ENCODE measurements around the gene IDS.
"Not testable (repeated sequence)": the region's sequence is repeated elsewhere in the genome, so short reads cannot be mapped to it uniquely, and the experiment has no call there.

The IDS gene

GRCh38 chrX:149497054-149497453, 8.1 kb downstream of the IDS start:
- DNase-seq = no peak

DNA sequence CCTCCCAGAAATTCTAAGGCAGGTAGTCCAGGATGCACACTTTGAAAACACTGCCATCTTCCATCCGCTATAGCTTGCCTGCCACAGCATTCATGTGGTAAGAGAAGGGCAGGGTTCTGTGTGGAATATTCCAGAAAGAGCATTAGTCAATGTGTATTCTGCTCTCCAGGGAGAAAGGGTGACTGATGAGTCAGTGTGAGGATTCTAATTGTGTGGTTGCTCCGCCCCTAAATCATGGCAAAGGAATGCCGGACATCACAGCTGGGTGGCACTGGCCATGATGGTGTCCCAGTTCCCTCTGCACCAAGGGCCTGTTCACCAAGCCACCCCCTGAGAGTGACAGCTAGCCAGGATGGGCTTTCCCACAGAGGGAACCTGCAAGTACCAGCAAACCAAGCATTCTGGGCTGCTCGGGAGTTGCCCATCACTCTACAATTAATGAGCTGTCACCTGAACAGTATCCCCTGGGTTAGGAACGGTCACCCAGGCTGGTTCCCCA, 9.5 kb downstream of the IDS start:
- no peak for DNase-seq

- no peak for DNase-seq
Measured at GRCh38 chrX:149494844-149495565, 10.1 kb downstream of the IDS start.

DNA sequence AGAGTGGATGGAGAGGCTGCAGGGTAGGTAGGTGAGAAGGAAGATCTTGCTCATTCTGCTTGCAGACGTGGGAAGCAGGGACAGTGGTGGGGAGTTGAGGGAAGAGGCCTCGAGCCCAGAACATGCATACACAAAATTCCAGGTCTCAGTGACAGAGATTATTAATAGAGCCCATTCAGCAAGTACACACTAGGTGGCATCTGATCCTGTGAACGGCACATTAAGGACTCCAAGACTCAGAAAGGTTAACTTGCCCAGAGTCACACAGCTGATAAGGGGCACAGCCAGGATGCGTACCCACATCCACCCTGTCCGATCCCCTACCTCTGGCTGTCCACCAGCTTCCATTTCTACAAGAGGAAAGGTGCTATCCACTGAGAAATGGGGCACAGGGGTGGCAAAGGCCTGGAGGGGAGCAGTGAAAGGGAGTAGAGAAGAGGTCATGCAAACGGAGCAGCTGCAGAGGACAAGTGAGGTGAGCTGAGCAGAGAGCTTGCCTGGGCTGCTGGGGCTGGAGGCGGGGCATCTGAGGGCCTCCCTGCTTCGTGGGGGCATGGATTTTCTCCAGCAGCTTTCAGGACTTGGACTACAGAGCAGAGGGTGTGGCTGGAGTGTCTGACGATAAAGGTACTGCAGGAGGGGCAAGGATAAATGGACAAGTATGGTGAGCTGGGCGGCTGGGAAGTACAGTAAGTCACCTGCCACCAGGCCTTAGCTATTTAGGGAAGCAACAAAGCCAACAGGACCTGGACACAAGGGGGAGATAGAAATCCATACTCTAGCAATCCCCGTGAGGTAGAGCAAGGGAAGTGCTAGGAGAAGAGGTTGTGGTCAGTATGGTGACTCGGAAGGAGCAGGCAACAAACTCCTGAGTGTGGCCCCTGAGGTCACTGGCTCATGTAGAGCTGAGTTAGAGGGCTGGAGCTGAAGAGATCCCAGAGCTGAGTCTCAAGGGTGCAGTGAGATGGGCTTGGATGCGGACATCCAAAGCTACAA, 11.2 kb downstream of the IDS start:
- DNase-seq = no peak

GRCh38 chrX:149491812-149492211, 13.3 kb downstream of the IDS start:
- no peak for DNase-seq

- no peak for DNase-seq
Measured at GRCh38 chrX:149490100-149490499, 15.0 kb downstream of the IDS start.

DNA sequence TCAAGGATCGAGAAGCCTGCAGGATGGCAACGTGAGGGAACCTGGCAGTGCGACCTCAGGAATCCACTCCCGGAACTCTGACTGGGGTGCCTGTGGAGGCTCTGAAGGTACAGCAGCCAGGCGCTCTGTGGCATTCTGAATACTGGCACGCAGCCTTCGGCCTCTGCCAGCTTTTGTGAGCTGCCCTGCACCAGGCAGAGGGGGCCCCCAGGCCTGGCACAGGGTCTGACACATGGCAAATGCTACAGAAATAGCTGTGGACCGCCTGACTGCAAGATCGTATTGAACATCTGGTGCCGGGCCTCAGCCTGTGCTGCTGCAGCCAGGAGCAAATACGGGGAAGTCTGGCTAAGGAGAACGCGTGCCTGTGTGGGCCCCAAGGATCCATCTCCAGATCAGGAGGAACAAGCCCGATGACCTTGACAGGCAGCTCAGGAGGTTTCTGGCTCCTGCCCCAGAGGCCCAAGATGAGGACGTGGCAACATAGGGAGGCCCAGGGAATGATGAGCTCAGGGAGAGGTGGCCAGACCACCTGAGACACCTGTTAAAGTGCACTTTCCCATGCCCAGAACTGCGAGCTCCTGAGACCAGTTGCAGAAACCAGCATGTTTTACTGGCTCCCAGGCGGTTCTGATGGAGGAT, 16.6 kb downstream of the IDS start:
- not testable (repeated sequence) for DNase-seq

GRCh38 chrX:149488008-149488407, 17.1 kb downstream of the IDS start:
- not testable (repeated sequence) for DNase-seq

DNA sequence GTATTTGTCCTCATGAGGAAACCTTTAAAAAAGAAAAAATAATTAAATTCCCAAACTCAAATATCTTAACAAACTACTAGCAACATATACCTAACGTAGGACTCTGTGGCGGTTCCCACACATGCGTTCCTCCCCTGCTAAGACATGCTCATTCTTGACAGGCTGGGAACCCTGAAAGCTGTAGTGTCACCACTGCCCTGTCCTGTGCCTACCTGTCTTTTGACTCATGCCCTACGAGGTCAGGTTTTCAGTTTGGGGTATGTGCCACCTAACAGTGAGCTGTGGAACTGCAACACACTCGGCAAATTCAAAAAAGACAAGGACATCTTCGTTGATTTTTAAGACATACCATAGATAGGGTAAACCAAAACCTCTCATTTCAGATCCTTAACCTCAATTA, 17.8 kb downstream of the IDS start:
- DNase-seq = no peak

- no peak for DNase-seq
Measured at GRCh38 chrX:149476513-149476912, 28.6 kb downstream of the IDS start.

DNA sequence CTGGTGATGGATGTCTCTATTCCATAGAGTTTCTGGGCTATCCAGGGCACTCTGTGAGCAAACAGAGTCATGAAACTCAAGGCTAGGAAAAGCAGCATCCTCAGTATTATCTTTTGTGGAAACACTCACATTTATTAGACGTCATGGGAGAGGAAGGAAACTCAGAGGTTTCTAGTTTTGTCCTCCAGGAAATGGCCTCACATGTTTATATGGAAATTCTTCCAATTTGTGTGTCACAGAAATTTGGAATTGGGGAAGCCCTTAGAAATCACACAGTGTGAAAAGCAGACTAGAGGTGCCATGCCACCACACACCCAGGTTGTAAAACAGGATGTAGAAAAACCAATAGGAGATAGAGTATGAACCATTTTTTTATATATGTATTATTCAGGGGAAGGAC, 31.1 kb downstream of the IDS start:
- no peak for DNase-seq

DNA sequence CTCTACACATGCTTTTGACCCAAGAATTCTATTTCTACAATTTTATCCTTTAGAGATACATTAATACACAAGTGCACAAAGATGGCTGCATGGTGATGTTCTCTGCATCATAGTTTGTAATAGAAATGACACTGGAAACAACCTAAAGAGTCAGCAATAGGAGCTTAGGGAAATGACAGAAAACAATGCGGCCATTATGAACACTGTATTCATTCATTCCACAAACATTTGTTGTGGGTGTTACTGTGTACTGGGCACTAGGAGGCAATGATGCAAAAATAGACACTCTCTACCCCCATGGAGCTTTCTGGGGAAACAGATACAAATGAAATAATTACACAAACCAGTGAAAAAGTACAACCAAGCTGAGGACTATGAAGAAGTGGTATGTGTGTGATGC, 32.0 kb downstream of the IDS start:
- DNase-seq = no peak

DNA sequence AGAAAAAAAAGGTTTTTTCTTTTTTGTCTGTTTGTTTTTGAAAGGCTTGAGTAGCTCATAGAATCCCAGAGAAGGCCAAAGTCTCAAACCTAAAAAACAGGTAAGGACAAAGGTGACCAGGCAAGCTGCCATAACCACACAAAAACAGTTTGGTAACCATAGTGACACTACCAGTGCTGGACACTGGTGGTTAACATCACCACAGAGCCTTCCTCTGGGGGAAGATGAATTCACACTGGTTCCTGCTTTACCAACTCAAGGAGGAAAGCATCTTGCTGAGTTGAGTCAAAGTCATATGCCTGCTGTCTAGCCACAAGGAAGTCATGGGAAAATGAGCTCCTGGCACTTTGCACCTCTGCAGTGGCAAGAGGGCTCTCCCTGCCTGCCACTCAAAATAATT, 32.5 kb downstream of the IDS start:
- DNase-seq = no peak

- DNase-seq = no peak
Measured at GRCh38 chrX:149471397-149471796, 33.7 kb downstream of the IDS start.

- peak; percentile 56 for DNase-seq
Measured at GRCh38 chrX:149470955-149471354, 34.2 kb downstream of the IDS start.

- DNase-seq = no peak
Measured at GRCh38 chrX:149469406-149469805, 35.7 kb downstream of the IDS start.

GRCh38 chrX:149467920-149468319, 37.2 kb downstream of the IDS start:
- DNase-seq = no peak

DNA sequence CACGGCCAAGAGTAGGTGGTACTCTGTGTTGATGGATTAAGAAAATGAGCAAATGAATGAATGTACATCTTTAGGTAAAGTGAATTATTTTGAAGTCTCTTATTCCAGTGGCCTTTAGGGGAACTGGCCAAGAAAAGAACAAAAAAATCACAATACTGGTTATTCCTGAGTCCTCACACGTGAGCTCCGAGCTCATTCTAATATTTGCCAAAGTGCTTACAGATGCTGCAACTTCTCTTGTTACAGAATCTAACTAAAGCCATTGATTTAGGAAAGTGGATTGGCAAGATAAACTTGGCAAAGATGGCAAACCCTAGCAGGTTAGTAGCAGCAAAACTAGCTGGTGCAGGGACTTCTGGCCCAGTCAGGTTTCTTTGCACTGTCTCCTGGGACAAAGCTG, 37.6 kb downstream of the IDS start:
- DNase-seq = no peak

GRCh38 chrX:149462849-149463248, 42.3 kb downstream of the IDS start:
- DNase-seq = no peak

DNA sequence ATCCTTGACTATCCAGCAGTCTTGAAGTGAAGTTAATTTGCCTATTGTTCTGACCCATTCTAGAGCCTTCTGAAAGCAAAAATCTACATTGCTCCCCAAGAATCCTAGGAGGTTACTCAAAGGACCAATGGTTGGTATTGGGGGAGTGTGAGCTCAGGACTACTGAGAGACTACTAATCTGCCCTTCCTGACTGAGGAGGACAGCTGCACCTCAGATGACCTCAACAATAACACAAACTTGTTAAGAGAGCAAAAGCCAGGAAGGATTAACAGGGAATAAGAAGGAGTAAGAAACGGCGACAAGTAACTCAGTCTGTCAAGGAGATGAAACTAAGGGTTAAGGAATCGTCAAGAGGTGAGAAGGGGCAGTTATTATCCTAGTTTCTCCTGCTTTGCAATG, 43.4 kb downstream of the IDS start:
- no peak for DNase-seq

DNA sequence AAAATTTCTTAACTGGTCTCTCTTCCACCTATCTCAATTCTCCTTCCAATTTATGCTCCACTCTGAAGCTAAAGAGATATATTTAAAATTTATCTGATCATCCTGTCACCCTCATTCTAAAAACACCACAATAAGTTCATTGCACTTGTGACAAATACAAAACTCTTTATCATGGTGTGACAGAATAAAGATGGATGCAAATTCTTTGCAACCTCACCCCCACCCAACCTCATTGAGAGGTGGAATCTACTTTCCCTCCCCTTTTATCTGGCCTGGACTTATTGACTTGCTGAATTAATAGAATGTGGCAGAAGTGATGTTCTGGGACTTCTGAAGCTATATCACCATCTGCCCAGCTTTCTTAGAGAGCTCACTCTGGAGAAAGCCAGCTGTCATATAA, 46.5 kb downstream of the IDS start:
- no peak for DNase-seq

- no peak for DNase-seq
Measured at GRCh38 chrX:149456476-149457245, 48.4 kb downstream of the IDS start.

GRCh38 chrX:149455934-149456333, 49.2 kb downstream of the IDS start:
- DNase-seq = no peak
